ENCODE measurements around the gene CYP2F1. TPM values are rescaled to one million over a fixed set of nuclear protein-coding genes. Genes with fewer than 3 reads are reported as not detected.

Gene CYP2F1
- polyA plus RNA-seq, 3 donors = not detected

GRCh38 chr19:41106177-41106576 lies 8.1 kb upstream of the CYP2F1 start:
- Histone ChIP-seq H4K20me1 (ENCODE audit: insufficient read depth, low read length) (no peaks in the 10 kb centered on the region), H3K4me1 (ENCODE audit: control insufficient read depth in 1 of 2, insufficient read depth in 2 of 2, low read length in 2 of 2) (no peaks in the 10 kb centered on the region), H3K4me3 (replicated peaks in 1 of 3; ENCODE audit: low read depth in 2 of 3, low read length in 3 of 3) (no peak overlapping the region), H3K4me2 (replicated peaks; ENCODE audit: extremely low read depth, low read length, poor library complexity, severe bottlenecking) (no peak overlapping the region), H3K9me3 (replicated peaks in 1 of 2; ENCODE audit: control insufficient read depth in 1 of 2, insufficient read depth in 1 of 2, low read length in 2 of 2) (peaks cover 0 to 3% of the 10 kb centered on the region in 2 donors), H3K9ac (ENCODE audit: insufficient read depth, low read length, poor library complexity, severe bottlenecking) (no peak overlapping the region), H3K27me3 (ENCODE audit: control insufficient read depth in 2 of 2, insufficient read depth in 2 of 2, low read length in 2 of 2) (no peaks in the 10 kb centered on the region), H3K79me2 (ENCODE audit: insufficient read depth, low read length) (no peaks in the 10 kb centered on the region), H3K36me3 (replicated peaks in 1 of 2; ENCODE audit: control insufficient read depth in 1 of 2, insufficient read depth in 2 of 2, low read length in 2 of 2) (no peaks in the 10 kb centered on the region), H3K27ac (ENCODE audit: low read depth in 1 of 2, low read length in 2 of 2) (no peak overlapping the region), H2AFZ (ENCODE audit: insufficient read depth, low read depth, low read length, poor library complexity, severe bottlenecking) (no peak overlapping the region)
- WGBS (ENCODE audit: insufficient coverage) = no CpG with 5 or more reads among the region's 3 CpGs
- Mint-ChIP-seq H3K27me3 (ENCODE audit: low read depth in 3 of 3) (peaks cover 2 to 15% (median 13%) of the 10 kb centered on the region in 3 donors), H3K9me3 (peaks cover 9 to 23% (median 18%) of the 10 kb centered on the region in 7 donors), H3K4me3 (no peak overlapping the region), H3K36me3 (no peaks in the 10 kb centered on the region), H3K27ac (no peak overlapping the region), H3K4me1 (no peaks in the 10 kb centered on the region)
- TF ChIP-seq, protein P1, sequence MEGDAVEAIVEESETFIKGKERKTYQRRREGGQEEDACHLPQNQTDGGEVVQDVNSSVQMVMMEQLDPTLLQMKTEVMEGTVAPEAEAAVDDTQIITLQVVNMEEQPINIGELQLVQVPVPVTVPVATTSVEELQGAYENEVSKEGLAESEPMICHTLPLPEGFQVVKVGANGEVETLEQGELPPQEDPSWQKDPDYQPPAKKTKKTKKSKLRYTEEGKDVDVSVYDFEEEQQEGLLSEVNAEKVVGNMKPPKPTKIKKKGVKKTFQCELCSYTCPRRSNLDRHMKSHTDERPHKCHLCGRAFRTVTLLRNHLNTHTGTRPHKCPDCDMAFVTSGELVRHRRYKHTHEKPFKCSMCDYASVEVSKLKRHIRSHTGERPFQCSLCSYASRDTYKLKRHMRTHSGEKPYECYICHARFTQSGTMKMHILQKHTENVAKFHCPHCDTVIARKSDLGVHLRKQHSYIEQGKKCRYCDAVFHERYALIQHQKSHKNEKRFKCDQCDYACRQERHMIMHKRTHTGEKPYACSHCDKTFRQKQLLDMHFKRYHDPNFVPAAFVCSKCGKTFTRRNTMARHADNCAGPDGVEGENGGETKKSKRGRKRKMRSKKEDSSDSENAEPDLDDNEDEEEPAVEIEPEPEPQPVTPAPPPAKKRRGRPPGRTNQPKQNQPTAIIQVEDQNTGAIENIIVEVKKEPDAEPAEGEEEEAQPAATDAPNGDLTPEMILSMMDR (IDR thresholded peaks at IDR 0.05) = no peak
- intact Hi-C loops (cut with micrococcal nuclease) = no loop called here
- DNase-seq = no peak

- WGBS (ENCODE audit: insufficient coverage) = 78% methylated on average over 7 of the region's 9 CpGs
- H3K36me3 ChIP-seq (replicated peaks in 1 of 2; ENCODE audit: control insufficient read depth in 1 of 2, insufficient read depth in 2 of 2, low read length in 2 of 2) = no peaks in the 10 kb centered on the region
- peaks cover 0 to 1% (median 0%) of the 10 kb centered on the region in 7 donors for H3K9me3 Mint-ChIP-seq
- H3K79me2 ChIP-seq (ENCODE audit: insufficient read depth, low read length) = no peaks in the 10 kb centered on the region
- H3K4me1 ChIP-seq (ENCODE audit: control insufficient read depth in 1 of 2, insufficient read depth in 2 of 2, low read length in 2 of 2) = no peaks in the 10 kb centered on the region
- H4K20me1 ChIP-seq (ENCODE audit: insufficient read depth, low read length) = no peaks in the 10 kb centered on the region
- no peak overlapping the region for H3K9ac ChIP-seq (ENCODE audit: insufficient read depth, low read length, poor library complexity, severe bottlenecking)
- H3K27me3 ChIP-seq (ENCODE audit: control insufficient read depth in 2 of 2, insufficient read depth in 2 of 2, low read length in 2 of 2) = no peaks in the 10 kb centered on the region
- intact Hi-C loops (cut with micrococcal nuclease) = no loop called here
- no peak overlapping the region for H3K4me2 ChIP-seq (replicated peaks; ENCODE audit: extremely low read depth, low read length, poor library complexity, severe bottlenecking)
- H3K27ac Mint-ChIP-seq = no peak overlapping the region
- H3K4me3 ChIP-seq (replicated peaks in 1 of 3; ENCODE audit: low read depth in 2 of 3, low read length in 3 of 3) = no peak overlapping the region
- no peaks in the 10 kb centered on the region for H3K36me3 Mint-ChIP-seq
- no peaks in the 10 kb centered on the region for H3K4me1 Mint-ChIP-seq
- no peak for DNase-seq
- H3K27me3 Mint-ChIP-seq (ENCODE audit: low read depth in 3 of 3) = peaks cover 2 to 11% (median 9%) of the 10 kb centered on the region in 3 donors
- H2AFZ ChIP-seq (ENCODE audit: insufficient read depth, low read depth, low read length, poor library complexity, severe bottlenecking) = no peak overlapping the region
- H3K27ac ChIP-seq (ENCODE audit: low read depth in 1 of 2, low read length in 2 of 2) = no peak overlapping the region
- H3K9me3 ChIP-seq (replicated peaks in 1 of 2; ENCODE audit: control insufficient read depth in 1 of 2, insufficient read depth in 1 of 2, low read length in 2 of 2) = no peaks in the 10 kb centered on the region
- no peak overlapping the region for H3K4me3 Mint-ChIP-seq
- TF ChIP-seq, protein P1 (IDR thresholded peaks at IDR 0.05) = no peak
Measured at GRCh38 chr19:41111296-41111695, 2.9 kb upstream of the CYP2F1 start.

Data from CD14-positive monocyte (primary cell).